Left hindlimb (tissue), 1 donor: ENCODE data around the gene RLBP1.
A peak's percentile ranks its signal among the peaks of the same experiment; 100 is the strongest.

Experiments used
- DNase-seq: peaks from one replicate; pipeline ENCODE4 v3.0.0-alpha.2; 2018

The RLBP1 gene

GRCh38 chr15:89177633-89178306 lies 43.6 kb downstream of the RLBP1 start:
- DNase-seq = peak; percentile 63

DNA sequence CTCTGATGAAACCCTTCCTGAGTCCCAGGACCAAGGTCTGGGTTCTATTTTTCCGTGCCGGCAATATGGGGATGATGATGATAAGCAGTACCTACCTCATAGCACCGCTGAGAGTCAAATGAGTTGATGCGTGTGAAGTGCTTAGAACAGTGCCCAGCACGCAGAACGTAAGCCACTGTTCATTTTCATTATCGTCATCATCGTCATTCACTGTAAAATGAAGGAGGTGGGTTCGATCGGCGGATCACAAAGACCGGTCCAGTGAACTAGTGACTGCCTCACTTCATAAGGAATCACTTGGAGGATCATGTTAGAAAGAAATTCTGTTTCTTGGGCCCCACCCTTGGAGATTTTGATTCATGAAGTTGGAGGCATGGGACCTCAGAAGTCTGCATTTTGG lies 44.3 kb downstream of the RLBP1 start:
- no peak for DNase-seq

DNA sequence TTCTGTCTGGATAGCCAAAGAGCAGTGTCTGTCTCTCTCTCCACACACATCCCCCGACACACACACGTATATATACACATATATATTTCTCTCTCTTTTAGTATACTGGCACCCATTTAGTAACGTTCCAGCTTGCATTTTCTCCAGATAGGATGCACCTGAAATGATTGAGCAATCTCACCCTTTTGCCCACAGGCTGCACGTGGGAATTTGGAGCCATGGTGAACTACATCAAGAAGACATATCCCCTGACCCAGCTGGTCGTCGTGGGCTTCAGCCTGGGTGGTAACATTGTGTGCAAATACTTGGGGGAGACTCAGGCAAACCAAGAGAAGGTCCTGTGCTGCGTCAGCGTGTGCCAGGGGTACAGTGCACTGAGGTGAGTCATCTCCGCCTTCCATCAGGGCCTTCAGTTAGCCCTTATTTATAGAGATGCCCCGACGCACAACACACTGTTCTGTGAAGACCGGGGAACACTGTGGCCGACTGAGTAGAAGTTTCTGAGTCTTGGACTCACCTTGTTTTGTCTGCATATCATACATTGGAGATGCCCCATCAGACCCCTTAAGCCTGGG lies 45.7 kb downstream of the RLBP1 start:
- no peak for DNase-seq

DNA sequence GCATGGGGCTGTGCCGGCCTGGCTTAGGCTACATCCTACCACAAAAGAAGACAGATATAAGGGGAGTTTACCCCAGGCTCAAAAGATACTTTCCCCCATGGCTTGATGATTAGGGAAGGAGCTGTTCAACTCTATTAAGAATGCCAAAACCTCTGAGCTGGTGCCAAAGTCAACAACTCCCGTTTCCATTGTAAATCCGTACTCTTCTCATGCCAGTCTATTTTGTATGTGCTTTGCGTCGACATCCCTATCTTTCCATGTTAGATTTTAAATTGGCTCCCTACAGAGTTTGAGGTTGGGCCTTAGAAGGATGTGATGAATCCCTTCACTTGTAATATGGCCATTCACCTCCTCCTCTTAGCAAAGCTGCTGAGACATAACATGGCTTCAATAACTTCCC lies 46.9 kb downstream of the RLBP1 start:
- DNase-seq = no peak

DNA sequence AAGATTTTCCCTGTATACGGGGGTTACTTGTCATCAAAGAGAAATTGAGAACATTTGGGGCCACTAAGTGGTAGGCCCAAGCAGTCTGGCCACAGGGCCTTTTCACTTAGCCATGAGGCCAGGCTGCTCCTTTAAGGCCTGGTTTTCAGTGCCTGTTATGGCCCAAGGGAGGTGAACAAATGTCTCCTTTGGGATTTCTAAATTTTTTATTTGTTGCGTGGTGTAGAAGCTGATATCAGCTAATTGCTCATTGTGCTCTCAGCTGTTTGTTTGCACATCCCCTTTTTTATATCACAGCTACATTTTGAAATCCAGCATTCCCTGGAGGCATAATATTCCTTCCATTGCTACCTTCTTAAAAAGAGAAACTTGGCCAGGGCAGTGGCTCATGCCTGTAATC lies 48.5 kb downstream of the RLBP1 start:
- DNase-seq = no peak

- no peak for DNase-seq
Measured at GRCh38 chr15:89171136-89172072, 50.0 kb downstream of the RLBP1 start.

DNA sequence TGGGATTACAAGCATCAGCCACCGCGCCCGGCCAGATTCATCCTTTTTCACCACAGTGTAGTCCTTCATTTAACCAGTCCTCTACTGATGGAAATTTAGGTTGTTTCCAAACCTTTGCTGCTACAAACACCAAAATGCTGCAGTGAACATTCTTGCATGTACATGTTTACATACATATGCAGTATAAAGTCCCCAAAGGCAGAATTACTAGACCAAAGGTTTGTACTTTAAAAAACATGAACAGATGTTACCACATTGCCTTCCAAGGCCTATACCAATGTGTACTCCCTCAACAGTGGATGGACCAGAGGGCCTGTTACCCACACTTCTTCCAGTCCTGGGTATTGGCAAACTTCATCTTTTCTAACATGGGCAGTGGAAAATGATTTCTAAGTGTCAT lies 51.0 kb downstream of the RLBP1 start:
- DNase-seq = no peak

DNA sequence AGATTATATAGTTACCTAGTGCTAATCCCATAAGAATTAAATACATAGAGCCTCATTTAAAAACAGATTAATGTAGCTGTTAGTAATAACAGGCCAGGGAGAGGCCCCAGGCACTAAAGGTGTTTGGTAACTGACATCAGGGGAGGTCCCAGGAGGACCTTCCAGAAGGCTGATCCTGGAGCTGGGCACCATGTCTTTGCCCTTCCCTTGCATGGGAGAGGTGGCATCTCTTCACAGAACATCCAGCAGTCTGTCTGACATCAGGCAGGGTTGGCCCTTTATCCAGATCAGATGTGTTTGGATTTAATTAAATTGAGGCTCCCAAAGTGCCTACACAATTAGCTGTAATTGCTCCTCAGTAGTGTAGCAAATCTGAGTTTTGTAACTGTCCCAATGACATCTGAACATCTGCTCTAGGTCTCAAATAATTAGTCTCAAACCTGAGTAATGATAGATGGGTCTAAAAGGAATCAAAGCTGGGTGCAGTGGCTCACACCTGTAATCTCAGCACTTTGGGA lies 53.0 kb downstream of the RLBP1 start:
- DNase-seq = no peak

DNA sequence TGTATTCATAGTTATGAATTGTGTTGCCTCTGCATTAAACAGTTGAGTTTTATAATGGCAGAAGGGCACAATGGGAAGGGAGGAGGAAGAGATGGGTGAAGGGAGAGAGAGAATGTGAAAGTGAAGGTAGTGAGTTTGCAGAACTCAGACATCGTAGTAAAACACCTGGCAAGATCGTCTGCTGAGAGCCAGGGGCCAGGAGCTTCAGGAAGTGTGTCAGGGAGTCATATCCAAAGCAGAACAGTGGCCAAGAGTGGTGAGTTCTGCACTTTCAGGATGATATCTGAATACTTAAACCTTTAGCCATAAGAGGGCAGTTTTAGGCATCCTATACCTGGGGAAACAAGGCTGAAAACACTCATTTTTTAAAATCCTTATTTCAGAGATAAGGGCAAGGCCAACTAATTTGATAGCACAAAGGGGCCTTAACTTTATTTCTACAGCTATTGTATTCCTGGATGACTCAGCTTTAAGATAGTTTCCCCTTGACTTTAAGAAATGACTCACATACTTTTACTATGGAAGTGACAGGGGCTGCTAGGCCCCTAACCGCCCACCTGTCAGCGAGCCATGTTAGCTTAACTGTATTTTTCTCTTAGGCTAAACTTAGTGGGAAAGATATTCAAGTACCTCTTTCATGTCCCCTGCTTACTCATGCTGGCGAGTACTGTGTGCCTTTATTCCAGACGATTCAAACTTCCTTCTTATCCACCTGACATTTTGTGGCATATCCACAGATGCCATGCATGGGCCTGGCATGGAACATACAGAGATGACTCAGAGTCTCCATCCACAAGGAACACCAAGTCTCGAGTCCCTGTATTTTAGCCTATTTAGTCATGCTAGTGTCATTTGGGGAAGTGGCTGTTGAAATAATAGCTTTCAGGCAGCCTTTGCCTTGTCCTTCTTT lies 53.9 kb downstream of the RLBP1 start:
- DNase-seq = no peak

GRCh38 chr15:89165677-89166076 lies 55.7 kb downstream of the RLBP1 start:
- DNase-seq = no peak

GRCh38 chr15:89164712-89165211 lies 56.6 kb downstream of the RLBP1 start:
- DNase-seq = no peak

GRCh38 chr15:89163271-89164055 lies 57.9 kb downstream of the RLBP1 start:
- no peak for DNase-seq

DNA sequence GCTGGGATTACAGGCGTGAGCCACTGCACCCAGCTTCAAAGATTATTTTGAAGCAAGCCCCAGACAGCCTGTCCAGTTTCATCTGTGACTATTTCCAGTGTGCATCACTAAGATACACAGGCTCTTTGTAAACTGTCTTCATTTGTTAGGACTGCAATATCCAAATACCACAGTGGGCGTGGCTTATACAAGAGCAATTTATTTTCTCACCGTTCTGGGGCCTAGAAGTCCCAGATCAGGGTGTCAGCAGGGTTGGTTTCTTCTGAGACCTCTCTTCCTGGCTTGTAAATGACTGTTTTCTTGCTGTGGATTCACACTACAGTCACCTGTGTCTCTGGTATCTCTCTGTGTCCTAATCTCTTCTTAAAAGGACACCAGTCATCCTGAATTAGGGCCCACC lies 59.7 kb downstream of the RLBP1 start:
- DNase-seq = no peak
